Muscle of leg (tissue), 11 donors: ENCODE results near the gene CARD10. TPM values are rescaled to one million over a fixed set of nuclear protein-coding genes. Genes with fewer than 3 reads are reported as not detected.
"Not testable (repeated sequence)": the region's sequence is repeated elsewhere in the genome, so short reads cannot be mapped to it uniquely, and the experiment has no call there.

Experiments used
- DNase-seq: peaks from one replicate; pipeline ENCODE4 v3.0.0; 2013
- H3K27ac ChIP-seq: one replicate; pipeline ENCODE4 v1.5.1; 2013; ENCODE audit warnings: mild to moderate bottlenecking, low read length, control low read depth
- H3K27me3 ChIP-seq: one replicate; pipeline ENCODE4 v1.6.1; 2013; ENCODE audit warnings: low read length; ENCODE audit not compliant: control insufficient read depth, insufficient read depth
- H3K36me3 ChIP-seq: one replicate; pipeline ENCODE4 v1.6.1; 2013; ENCODE audit warnings: low read length; ENCODE audit not compliant: control insufficient read depth, insufficient read depth
- H3K4me1 ChIP-seq: one replicate; pipeline ENCODE4 v1.6.1; 2013; ENCODE audit warnings: low read length; ENCODE audit not compliant: control insufficient read depth, insufficient read depth
- H3K4me3 ChIP-seq: one replicate; pipeline ENCODE4 v1.5.1; 2013; ENCODE audit warnings: low read length, control low read depth
- H3K9me3 ChIP-seq: replicated peaks from 2 replicates; pipeline ENCODE4 v1.6.1; 2013; ENCODE audit warnings: low read depth, low read length; ENCODE audit not compliant: control insufficient read depth
- WGBS: methylation state at CpG from one replicate; pipeline ENCODE4 v1.1.5; 2013; ENCODE audit warnings: missing lambda C conversion rate; ENCODE audit not compliant: insufficient coverage; 5-methylcytosine and 5-hydroxymethylcytosine counted together
- polyA plus RNA-seq, 8 donors: library from polyadenylated mRNA; unstranded; fragments of 120-200 nt; gene quantifications; one replicate each; pipeline versions ENCODE4 v1.2.1 to v1.2.3, GENCODE V29; 2013; ENCODE audit warnings: inconsistent platforms in 1 of 8, low replicate concordance in 1 of 8; ENCODE audit not compliant: insufficient read length in 8 of 8, insufficient read depth in 1 of 8
- total RNA-seq: library from RNA; stranded (reverse); fragments of 120-200 nt; gene quantifications from one replicate; pipeline ENCODE4 v1.2.4, GENCODE V29; 2013

The CARD10 gene
- total and polyA plus RNA-seq, 9 donors: 7.8 to 19.3 (median 13.3) TPM

GRCh38 chr22:37556710-37557109, 37.5 kb upstream of the CARD10 start:
- Histone ChIP-seq H3K9me3 (no peaks in the 10 kb centered on the region), H3K4me1 (peaks cover 54% of the 10 kb centered on the region), H3K36me3 (no peaks in the 10 kb centered on the region), H3K27me3 (peaks cover 7% of the 10 kb centered on the region), H3K4me3 (no peak overlapping the region), H3K27ac (peak overlapping the region; percentile 79)
- DNase-seq: no peak
- 8% methylated on average over 2 of the region's 5 CpGs for WGBS

GRCh38 chr22:37555029-37555428, 35.8 kb upstream of the CARD10 start:
- no peak for DNase-seq
- no peaks in the 10 kb centered on the region for H3K36me3 ChIP-seq
- no peak overlapping the region for H3K27ac ChIP-seq
- peaks cover 63% of the 10 kb centered on the region for H3K4me1 ChIP-seq
- H3K4me3 ChIP-seq: no peak overlapping the region
- no peaks in the 10 kb centered on the region for H3K9me3 ChIP-seq
- no peaks in the 10 kb centered on the region for H3K27me3 ChIP-seq

- peaks cover 63% of the 10 kb centered on the region for H3K4me1 ChIP-seq
- no peaks in the 10 kb centered on the region for H3K36me3 ChIP-seq
- DNase-seq: no peak
- H3K9me3 ChIP-seq: no peaks in the 10 kb centered on the region
- no peak overlapping the region for H3K4me3 ChIP-seq
- WGBS: 93% methylated on average over 8 of the region's 9 CpGs
- no peaks in the 10 kb centered on the region for H3K27me3 ChIP-seq
- no peak overlapping the region for H3K27ac ChIP-seq
These were observed 34.5 kb upstream of the CARD10 start for GRCh38 chr22:37553725-37554124.

GRCh38 chr22:37552524-37553163, 33.4 kb upstream of the CARD10 start:
- no peaks in the 10 kb centered on the region for H3K27me3 ChIP-seq
- 25% methylated on average over 13 of the region's 16 CpGs for WGBS
- H3K27ac ChIP-seq: peak overlapping the region; percentile 90
- peak; percentile 94 for DNase-seq
- peaks cover 68% of the 10 kb centered on the region for H3K4me1 ChIP-seq
- H3K9me3 ChIP-seq: no peaks in the 10 kb centered on the region
- H3K4me3 ChIP-seq: no peak overlapping the region
- no peaks in the 10 kb centered on the region for H3K36me3 ChIP-seq

GRCh38 chr22:37551981-37552380, 32.8 kb upstream of the CARD10 start:
- Histone ChIP-seq H3K36me3 (no peaks in the 10 kb centered on the region), H3K9me3 (no peaks in the 10 kb centered on the region), H3K27ac (peak overlapping the region; percentile 90), H3K4me3 (no peak overlapping the region), H3K27me3 (no peaks in the 10 kb centered on the region), H3K4me1 (peaks cover 71% of the 10 kb centered on the region)
- WGBS: 41% methylated on average over 6 of the region's 6 CpGs
- DNase-seq: no peak

GRCh38 chr22:37550921-37551320, 31.7 kb upstream of the CARD10 start:
- Histone ChIP-seq H3K27ac (peak overlapping the region; percentile 1), H3K4me1 (peaks cover 74% of the 10 kb centered on the region)
- not testable (repeated sequence) for DNase-seq, H3K27me3 ChIP-seq, H3K4me3 ChIP-seq, H3K36me3 ChIP-seq, H3K9me3 ChIP-seq
- WGBS: 92% methylated on average over 8 of the region's 9 CpGs

- H3K4me1 ChIP-seq: peaks cover 85% of the 10 kb centered on the region
- no peaks in the 10 kb centered on the region for H3K36me3 ChIP-seq
- H3K9me3 ChIP-seq: no peaks in the 10 kb centered on the region
- no peak overlapping the region for H3K4me3 ChIP-seq
- H3K27ac ChIP-seq: peak overlapping the region; percentile 42
- WGBS: 18% methylated on average over 3 of the region's 5 CpGs
- DNase-seq: peak; percentile 74
- no peaks in the 10 kb centered on the region for H3K27me3 ChIP-seq
These were observed 30.5 kb upstream of the CARD10 start for GRCh38 chr22:37549704-37550059.

GRCh38 chr22:37547251-37547741, 28.1 kb upstream of the CARD10 start:
- Histone ChIP-seq H3K4me1 (peaks cover 76% of the 10 kb centered on the region), H3K36me3 (no peaks in the 10 kb centered on the region), H3K27me3 (no peaks in the 10 kb centered on the region), H3K27ac (peak overlapping the region; percentile 97), H3K9me3 (no peaks in the 10 kb centered on the region), H3K4me3 (no peak overlapping the region)
- peak; percentile 83 for DNase-seq
- WGBS: 56% methylated on average over 6 of the region's 9 CpGs

- Histone ChIP-seq H3K9me3 (no peaks in the 10 kb centered on the region), H3K4me3 (no peak overlapping the region), H3K27me3 (peaks cover 3% of the 10 kb centered on the region), H3K4me1 (peaks cover 74% of the 10 kb centered on the region), H3K36me3 (no peaks in the 10 kb centered on the region), H3K27ac (peak overlapping the region; percentile 97)
- 38% methylated on average over 12 of the region's 21 CpGs for WGBS
- peak; percentile 96 for DNase-seq
These were observed 27.4 kb upstream of the CARD10 start for GRCh38 chr22:37546437-37547250.

- 0% methylated on average over 3 of the region's 28 CpGs for WGBS
- no peaks in the 10 kb centered on the region for H3K9me3 ChIP-seq
- H3K4me1 ChIP-seq: peaks cover 68% of the 10 kb centered on the region
- no peak overlapping the region for H3K4me3 ChIP-seq
- no peaks in the 10 kb centered on the region for H3K36me3 ChIP-seq
- peak; percentile 99 for DNase-seq
- peak overlapping the region; percentile 97 for H3K27ac ChIP-seq
- peaks cover 3% of the 10 kb centered on the region for H3K27me3 ChIP-seq
These were observed 26.7 kb upstream of the CARD10 start for GRCh38 chr22:37545703-37546436.
